HG03457 (cell line): ENCODE results near the gene ICA1.
"Not testable (repeated sequence)": the region's sequence is repeated elsewhere in the genome, so short reads cannot be mapped to it uniquely, and the experiment has no call there.

Source experiments
- ATAC-seq: cut with Tn5 transposase; IDR thresholded peaks from one replicate; pipeline ENCODE4 v1.9.1; 2021; ENCODE audit warnings: moderate number of reproducible peaks; ENCODE audit not compliant: unreplicated experiment

The ICA1 gene

DNA sequence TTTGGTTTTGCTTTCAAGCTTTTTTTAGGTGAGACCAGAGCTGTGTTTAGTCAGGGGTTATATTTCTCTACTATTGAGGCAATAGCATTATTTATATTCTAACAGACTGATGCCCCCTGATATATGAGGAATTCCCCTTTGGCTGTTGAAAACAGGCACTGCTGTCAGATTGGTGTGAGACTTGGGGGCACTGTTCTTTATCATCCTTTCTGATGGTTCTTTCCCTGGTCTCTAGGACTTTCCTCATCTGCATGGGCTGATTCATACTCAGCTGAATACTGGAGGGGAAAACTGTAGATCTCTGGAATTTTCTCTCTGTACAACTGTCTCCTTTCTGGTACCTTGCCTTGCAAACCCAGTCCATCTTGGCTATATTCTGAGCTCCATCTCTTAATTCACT is 10.0 kb upstream of the ICA1 start:
- ATAC-seq = no peak

DNA sequence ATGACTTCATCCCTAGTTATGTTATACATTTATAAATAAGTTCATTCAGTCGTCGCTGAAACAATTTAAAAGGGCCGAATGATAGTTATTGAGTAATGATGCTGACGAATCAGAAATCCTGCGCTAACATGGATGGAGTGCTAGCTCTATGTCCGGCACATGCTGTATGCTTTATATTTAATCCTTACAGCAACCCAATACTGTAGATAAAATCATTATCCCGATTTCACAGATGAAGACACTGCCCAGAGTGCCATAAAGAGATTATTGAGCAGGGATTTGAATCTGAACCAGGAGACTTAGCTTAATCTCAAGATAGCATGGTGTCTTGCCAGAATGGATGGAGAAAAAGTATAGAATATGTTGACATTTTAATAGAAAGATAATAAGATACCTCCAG is 1.1 kb upstream of the ICA1 start:
- no peak for ATAC-seq

DNA sequence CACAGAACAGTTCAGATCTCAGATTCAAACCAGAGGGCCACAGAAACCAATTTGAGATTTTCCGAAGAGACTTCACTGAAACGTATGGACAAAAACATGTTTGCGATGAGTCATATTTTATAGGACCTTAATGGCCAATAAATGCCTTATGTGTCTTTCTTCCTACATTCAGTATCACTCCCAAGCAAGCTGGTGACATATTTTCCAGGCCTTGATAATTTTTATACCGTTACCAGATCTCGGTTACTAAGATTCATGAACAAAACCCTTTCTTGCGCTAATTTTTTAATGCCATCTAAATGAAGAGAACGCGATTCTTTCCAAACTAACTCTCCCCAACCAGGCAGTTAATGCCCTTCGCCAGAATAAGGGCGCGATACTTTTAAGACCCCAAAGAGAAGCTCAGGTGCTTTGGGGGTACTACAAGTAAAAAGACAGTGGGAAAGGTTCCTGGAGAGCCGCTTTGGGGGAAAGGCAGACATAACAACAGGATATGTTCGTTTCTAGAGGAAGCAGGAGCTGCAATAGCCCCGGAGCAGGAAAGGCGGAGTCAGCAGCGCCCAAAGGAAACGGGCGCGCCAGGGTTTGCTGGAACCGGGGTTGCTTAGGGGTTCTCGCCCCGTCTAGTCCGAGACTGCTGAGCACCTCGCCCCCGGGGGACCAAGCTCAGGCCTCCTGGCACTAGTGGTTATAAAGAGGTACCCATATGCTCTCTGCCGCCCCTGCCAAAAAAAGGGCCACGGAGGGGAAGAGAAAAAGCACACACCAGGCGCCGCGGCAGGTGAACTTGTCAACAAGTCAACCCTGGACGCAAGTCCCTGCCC is 884 bp downstream of the ICA1 start:
- no peak for ATAC-seq

DNA sequence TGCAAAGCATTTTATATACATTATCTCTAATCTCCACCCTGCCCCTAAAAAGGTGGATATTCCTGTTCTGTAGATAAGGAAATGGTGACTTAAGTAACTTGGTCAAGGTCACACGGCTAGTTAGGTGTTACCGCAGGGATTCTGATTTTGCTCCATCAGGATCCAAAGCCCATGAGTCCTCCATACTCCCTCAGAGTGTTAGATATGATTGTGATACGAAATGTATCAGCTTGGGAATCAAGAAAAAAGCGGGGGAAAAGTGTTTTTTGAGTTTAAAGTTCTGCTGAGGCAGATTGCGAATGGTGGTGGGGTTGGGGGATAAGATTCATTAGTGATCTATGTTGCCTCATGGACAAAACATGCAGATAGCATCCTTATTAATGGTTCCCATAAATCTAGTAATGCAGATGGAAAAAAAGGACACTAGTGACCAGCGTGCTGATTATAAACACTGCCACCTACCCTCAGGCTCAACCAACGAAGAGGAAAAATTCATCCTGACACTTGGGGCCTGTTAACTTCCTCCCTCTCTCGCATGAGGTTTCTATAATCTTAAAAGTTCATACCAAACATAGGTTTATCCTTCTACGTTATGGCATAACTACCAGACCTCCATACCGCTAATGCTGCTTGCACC is 2.3 kb downstream of the ICA1 start:
- ATAC-seq = no peak

DNA sequence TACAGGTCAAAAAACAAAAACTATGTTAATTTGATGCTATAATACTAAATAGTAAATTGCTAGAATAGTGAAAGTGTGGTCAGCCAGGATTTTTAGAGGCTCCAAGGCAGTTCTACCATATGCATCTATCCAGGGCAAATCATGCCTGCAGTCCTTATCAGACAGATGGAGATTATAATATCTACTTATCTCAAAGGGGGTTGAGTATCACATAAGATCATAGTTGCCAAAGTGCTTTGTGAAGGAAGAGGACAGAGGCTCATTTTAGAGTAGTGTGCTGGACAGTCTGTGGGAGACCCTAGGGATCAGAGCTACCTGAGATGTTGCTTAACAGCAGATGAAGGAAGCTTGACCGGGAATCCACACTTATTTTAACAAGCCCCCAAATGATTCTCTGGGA is 3.2 kb downstream of the ICA1 start:
- no peak for ATAC-seq

DNA sequence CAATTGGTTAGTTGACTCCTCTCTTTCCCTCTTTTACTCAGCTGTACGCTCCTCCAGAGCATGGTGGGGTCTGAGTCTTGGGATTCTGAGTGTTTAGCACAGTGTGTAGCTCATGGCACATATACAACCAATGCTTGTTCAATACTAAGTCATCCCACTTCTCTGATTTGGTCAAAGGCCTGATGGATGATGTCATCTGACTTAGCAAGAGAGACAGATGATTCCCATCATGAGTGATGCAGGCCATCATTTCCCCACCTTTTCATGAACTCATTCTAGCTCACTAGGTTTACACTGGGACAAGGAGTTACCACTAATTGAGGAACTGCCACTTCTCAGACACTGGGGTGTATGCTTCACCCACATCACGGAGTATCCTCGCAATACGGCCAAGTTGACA is 3.8 kb downstream of the ICA1 start:
- no peak for ATAC-seq

DNA sequence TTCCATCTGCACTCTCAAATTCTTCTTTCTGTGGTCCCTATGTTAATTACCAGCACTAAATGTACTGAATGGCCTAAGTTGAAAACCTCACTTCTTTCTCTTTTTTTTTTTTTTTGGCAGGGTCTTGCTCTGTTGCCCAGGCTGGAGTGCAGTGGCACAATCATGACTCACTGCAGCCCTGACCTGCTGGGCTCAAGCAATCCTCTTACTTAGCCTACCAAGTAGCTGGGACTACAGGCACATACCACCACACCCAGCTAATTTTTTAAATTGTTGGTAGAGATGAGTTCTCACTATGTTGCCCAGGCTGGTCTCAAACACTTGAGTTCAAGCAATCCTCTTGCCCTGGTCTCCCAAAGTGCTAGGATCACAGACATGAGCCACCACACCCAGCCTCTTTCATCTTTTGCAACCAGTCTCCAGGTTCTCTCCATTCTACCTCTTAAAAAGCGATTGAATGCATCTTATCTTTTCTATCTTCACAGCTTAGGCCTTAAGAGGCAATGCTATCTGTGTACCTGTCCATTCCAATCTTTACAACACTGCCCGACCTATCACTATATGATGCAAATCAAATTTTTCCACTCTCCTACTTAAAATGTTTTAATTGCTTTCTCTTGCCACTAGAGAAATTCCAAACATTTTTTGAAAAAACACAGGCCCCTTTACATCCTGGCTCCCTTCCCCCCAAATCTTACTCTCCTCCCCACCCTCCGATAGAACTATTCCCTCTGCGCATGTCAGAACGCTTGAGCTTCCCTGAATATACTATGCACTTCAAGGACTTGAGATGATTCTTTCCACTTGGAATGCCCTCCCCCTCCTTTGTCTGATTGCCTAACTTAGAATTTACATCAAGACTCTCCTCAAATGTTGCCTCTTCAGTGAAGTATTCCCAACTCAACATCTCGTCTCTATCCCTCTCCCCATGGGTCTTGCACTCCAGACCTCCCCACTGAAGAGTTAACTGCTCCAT is 6.0 kb downstream of the ICA1 start:
- ATAC-seq = no peak

DNA sequence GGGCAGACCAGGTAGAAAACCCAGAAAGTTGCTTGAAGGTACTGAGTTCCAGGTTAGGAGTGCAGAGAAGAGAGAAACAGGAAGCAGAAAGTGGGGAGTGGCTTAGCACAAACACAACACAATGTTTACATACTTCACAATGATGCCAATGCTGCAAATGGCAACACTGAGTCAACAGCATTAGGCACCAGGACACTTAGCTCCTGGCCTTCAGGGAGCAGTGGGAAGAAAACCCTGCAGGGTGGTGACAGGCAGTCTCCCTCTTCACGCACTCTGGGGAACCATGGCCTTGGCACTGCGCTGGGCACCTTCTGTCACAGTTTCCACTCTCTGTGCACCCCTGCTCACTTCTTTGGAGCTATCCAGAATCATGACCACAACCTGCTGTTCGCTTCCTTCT is 7.3 kb downstream of the ICA1 start:
- ATAC-seq = no peak

DNA sequence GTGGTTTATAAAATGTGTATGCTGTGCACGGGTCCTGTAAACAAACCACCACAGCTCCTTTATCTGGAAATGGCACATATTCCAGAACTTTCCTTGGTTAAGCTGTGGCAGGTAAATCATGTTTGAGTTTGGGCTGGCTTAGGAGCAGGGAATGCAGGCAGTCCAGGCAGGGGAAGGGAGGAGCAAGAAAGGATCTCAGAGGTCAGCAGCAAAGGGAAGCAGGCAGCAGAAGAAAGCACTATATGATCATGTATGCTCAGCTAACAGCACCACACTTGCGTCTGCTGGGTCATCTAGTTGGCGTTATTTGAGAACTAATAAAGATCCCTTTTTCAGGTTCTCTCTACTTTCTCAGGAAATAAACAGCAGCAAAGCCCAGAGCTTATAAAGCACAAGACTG is 7.8 kb downstream of the ICA1 start:
- no peak for ATAC-seq

DNA sequence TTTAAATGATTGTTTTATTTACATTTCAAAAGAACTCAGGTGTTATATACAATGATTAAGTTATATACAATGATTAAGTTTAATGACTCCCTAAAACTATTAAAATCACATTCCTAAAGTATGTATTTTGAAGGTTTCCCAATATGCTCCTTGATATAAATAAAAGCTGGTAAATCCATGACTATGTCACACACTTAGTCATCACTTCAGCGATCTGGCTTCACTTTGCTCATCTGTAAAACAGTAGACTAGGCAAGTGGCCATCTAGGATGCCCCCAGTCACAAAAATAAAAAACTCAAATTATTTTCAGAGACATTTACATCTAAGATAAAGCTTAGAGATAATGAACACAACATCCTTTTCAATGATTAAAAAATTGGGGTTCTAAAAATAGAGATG is 10.8 kb downstream of the ICA1 start:
- no peak for ATAC-seq

DNA sequence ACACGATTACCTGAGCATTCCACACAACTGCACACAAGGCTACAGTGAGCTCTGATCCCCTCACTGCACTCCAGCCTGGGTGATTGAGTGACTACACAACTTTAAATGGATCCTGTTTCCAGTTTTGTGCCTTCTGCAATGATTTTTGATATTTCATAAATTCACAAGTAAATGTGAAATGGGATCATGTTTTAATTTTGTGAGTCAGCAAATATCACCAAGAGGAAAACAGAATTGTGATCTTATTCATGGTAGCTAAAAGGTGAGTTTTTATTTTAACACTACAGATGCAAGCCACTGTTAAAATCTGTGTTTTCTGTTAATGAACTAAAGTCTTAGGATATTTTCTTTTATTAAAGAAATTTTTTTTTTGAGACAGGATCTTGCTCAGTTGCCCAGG is 11.4 kb downstream of the ICA1 start:
- no peak for ATAC-seq

DNA sequence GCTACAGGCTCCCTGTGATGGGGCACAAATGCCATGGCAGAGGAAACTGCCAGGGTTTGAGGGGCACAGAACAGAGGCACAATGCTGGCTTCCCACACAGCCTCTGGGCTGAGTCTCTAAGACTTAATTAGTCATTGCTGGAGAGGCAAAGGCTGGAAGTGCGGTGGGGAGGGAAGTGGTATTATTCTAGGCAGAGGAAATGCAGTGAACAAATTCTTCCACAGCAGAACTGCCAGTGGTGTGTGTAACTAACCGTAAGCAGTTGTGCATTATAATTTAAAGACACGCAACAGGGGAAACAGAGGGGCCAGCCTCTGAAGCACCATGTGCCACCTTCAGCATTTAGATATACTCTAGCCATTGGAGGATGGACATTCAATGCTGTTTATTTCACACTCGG is 12.8 kb downstream of the ICA1 start:
- ATAC-seq = no peak

DNA sequence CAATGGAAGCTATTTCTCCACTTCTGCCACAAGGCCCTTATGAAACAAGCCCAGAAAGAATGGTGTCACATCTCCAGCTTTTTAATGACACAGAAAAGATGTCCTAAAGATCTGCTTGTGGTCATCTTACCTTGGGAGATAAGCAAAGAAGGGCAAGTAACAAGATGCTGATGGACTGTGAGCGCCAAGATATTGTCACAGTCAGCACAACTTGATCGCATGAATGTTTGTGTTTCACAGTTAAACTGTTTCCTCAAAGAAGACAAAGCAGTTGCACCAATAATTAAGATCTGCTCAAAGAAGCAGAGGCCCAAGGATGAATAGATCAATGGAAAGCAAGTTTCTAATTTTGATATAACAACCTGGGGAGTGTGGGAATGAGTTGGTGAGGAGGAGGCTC is 15.9 kb downstream of the ICA1 start:
- no peak for ATAC-seq

DNA sequence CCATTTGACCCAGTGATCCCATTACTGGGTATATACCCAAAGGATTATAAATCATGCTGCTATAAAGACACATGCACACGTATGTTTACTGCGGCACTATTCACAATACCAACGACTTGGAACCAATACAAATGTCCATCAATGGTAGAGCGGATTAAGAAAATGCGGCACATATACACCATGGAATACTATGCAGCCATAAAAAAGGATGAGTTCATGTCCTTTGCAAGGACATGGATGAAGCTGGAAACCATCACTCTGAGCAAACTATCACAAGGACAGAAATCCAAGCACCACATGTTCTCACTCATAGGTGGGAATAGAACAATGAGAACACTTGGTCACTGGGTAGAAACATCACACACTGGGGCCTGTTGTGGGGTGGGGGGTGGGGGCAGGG is 16.9 kb downstream of the ICA1 start:
- ATAC-seq = not testable (repeated sequence)

DNA sequence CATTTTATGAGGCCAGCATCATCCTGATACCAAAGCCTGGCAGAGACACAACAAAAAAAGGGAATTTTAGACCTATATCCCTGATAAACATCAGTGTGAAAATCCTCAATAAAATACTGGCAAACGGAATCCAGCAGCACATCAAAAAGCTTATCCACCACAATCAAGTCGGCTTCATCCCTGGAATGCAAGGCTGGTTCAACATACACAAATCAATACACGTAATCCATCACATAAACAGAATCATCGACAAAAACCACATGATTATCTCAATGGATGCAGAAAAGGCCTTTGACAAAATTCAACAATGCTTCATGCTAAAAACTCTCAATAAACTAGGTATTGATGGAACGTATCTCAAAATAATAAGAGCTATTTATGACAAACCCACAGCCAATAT is 18.9 kb downstream of the ICA1 start:
- not testable (repeated sequence) for ATAC-seq

DNA sequence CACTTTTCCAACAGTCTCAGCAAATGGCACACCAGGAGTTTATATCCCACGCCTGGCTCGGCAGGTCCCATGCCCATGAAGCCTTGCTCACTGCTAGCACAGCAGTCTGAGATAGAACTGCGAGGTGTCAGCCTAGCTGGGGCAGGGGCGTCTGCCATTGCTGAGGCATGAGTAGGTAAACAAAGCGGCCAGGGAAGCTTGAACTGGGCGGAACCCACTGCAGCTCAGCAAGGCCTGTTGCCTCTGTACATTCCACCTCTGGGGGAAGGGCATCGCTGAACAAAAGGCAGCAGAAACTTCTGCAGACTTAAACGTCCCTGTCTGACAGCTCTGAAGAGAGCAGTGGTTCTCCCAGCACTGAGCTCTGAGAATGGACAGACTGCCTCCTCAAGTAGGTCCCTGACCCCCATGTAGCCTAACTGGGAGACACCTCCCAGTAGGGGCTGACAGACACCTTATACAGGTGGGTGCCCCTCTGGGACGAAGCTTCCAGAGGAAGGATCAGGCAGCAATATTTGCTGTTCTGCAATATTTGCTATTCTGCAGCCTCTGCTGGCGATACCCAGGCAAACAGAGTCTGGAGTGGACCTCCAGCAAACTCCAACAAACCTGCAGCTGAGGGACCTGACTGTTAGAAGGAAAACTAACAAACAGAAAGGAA is 22.1 kb downstream of the ICA1 start:
- ATAC-seq = not testable (repeated sequence)

DNA sequence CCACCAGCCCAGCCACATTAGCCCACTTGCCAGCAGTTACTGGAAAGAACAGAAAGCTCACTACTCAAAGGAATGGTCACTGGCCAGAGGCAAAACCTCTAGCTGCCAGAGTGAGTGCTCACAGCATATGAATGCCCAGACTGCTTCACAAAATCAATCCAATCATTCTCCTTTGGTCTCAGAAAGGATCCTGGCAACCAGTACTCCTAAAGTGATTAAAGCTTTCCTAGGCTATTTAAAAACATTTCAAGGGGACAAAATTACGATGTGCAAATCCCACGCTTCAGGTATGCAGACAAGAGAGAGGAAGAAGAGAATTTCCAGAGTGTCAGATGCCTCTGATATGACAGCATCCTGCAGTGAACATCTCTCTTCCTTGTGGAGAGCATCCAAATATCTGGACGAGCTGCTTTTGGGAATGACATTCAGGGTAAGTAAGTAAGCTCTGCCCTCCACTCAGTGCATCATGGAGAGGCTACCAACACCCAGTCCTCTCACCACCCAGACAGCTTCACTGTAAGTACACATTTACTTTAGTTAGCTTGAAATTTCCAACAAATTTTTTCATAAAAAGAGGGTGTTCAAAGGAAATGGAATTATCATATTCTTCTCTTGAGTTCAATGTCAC is 25.1 kb downstream of the ICA1 start:
- ATAC-seq = no peak

DNA sequence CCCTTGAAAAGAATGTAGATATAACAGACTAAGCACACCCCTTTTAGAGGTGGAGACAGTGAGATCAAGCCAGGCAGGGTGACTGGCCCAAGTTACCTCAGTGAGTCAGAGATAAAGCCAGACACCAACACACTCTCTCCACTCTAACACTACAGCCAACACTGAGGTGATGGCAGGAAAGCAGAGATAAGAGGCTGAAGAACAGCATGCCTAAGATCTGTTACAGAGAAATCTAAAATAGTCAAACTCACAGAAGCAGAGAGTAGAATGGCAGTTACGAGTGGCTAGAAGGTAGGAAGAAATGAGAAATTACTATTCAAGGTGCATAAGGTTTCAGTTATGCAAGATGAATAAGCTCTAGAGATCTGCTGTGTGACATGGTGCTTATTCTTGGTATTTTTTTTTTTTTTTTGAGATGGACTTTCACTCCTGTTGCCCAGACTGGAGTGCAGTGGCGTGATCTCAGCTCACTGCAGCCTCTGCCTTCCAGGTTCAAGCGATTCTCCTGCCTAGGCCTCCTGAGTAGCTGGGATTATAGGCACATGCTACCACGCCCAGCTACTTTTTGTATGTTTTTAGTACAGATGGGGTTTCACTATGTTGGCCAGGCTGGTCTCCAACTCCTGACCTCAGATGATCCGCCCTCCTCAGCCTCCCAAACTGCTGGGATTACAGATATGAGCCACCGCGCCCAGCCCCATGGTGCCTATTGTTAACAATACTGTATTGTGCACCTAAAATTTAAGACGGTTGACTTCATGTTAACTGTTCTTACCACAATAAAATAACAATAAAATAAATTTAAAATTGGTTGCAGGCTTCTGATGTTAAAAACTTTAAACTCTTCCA is 28.7 kb downstream of the ICA1 start:
- ATAC-seq = no peak

DNA sequence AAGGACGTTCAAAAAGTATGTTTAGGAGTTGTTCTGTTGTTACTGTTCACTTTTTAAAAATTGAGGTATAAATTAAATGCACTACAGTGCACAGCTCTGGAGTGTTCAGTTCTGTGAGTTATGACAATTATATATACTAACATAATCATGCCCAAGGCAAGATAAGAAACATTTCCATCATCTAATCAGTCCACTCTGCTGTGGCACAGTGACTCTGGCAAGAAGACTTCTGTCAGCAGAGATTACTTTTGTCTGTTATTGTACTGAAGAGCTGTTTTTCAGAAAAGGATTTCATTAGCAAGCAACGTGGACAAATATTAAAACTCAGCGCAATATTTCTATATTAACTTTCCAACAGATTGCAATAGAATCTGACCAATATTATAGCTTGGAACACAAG is 32.0 kb downstream of the ICA1 start:
- ATAC-seq = no peak
